ENCODE measurements around the gene ARHGEF26.

ARHGEF26 gene

DNA sequence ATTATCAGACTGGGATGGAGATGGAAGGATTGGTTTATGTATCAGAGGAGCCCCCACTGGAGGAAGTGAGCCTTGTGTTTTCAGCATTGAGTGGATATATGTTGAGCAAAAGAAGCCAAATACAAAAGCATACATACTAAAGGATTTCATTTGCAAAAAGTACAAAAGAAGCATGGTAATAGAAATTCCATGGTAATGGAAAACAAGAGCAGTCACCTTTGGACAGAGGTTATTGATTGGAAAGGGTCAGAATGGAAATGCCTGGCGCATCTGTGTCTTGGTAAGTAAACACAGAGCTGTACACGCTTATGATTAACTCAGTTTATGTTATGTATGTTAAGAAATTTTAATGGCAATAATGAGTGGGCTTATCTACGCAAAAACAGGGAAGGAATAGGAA is 130.4 kb downstream of the ARHGEF26 start:
- H3K36me3 ChIP-seq (ENCODE audit: control insufficient read depth, insufficient read depth, low read length) = peaks cover 39% of the 10 kb centered on the region

DNA sequence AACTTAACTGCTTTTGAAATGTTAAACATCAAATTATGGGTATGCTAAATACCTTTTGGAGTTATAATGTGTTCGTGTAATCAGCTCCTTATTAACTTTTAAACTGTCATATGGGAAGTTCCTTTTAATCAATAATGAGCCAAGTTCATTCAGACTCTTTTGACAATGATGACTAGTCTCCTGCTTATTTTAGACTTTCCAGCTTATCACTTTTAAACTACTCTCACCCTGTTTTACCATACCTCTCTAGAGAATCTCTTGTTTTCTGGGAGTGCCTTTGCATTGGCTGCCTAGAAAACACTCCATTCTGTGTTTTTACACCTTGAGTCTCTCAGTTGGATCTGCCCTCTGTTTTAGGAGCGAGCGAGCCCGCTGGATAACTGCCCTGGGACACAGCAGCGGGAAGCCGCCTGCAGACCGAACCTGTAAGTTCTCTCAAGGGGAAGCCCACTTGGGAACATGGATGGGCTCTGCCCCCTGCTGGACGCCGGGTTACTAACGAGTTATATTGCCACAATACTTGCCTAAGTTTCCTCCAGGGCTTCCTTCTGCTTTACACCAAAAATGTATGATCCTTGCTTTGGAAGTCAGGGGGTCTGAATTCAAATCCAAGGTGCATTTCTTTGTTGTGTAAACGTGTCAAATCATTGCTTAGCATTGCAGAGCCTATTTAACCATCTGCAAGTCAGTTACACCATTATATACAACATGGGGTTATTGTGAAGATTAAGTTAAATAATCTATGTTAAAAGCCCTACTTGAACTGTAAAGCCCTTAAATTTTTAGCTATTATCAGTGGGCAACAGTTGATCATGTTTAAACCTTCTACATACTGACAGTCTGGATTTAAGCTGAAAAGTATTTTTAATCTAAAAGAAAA is 131.8 kb downstream of the ARHGEF26 start:
- peaks cover 4% of the 10 kb centered on the region for H3K4me1 ChIP-seq (ENCODE audit: control insufficient read depth, insufficient read depth, low read length)
- H3K27me3 ChIP-seq (ENCODE audit: control insufficient read depth, insufficient read depth, low read length) = no peaks in the 10 kb centered on the region
- peaks cover 52% of the 10 kb centered on the region for H3K36me3 ChIP-seq (ENCODE audit: control insufficient read depth, insufficient read depth, low read length)
- H3K4me3 ChIP-seq (ENCODE audit: low read depth, low read length) = no peak overlapping the region
- no peaks in the 10 kb centered on the region for H3K9me3 ChIP-seq (ENCODE audit: control insufficient read depth, insufficient read depth, low read depth, low read length)
- H3K27ac ChIP-seq (ENCODE audit: low read depth, low read length) = no peak overlapping the region
- H3K9ac ChIP-seq (ENCODE audit: low read length) = no peak overlapping the region

More for the DNA sequence above, 130.4 kb downstream of the ARHGEF26 start:
- peaks cover 4% of the 10 kb centered on the region for H3K4me1 ChIP-seq (ENCODE audit: control insufficient read depth, insufficient read depth, low read length)
- H3K27ac ChIP-seq (ENCODE audit: low read depth, low read length) = no peak overlapping the region
- H3K9ac ChIP-seq (ENCODE audit: low read length) = no peak overlapping the region
- no peaks in the 10 kb centered on the region for H3K27me3 ChIP-seq (ENCODE audit: control insufficient read depth, insufficient read depth, low read length)
- H3K9me3 ChIP-seq (ENCODE audit: control insufficient read depth, insufficient read depth, low read depth, low read length) = no peaks in the 10 kb centered on the region
- H3K4me3 ChIP-seq (ENCODE audit: low read depth, low read length) = no peak overlapping the region

DNA sequence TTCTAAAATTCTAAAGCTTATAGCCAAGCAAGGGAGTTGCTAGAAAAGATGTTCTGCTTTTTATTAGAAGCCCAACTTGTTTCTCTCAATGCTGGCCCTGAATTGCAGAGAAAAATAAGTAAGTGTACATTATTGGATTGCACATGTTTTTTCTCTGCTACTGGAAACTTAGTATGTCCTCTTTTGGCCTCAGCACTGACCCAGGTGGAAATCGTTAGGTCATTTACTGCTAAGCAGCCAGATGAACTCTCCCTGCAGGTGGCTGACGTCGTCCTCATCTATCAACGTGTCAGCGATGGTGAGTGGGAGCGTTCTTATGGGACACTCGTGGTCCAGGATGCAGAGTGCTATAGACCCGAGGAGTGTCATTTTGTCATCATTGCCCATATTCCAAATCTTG is 133.3 kb downstream of the ARHGEF26 start:
- no peak overlapping the region for H3K9ac ChIP-seq (ENCODE audit: low read length)
- H3K9me3 ChIP-seq (ENCODE audit: control insufficient read depth, insufficient read depth, low read depth, low read length) = no peaks in the 10 kb centered on the region
- no peak overlapping the region for H3K4me3 ChIP-seq (ENCODE audit: low read depth, low read length)
- no peaks in the 10 kb centered on the region for H3K27me3 ChIP-seq (ENCODE audit: control insufficient read depth, insufficient read depth, low read length)
- H3K4me1 ChIP-seq (ENCODE audit: control insufficient read depth, insufficient read depth, low read length) = peaks cover 4% of the 10 kb centered on the region
- H3K27ac ChIP-seq (ENCODE audit: low read depth, low read length) = no peak overlapping the region
- peaks cover 68% of the 10 kb centered on the region for H3K36me3 ChIP-seq (ENCODE audit: control insufficient read depth, insufficient read depth, low read length)

DNA sequence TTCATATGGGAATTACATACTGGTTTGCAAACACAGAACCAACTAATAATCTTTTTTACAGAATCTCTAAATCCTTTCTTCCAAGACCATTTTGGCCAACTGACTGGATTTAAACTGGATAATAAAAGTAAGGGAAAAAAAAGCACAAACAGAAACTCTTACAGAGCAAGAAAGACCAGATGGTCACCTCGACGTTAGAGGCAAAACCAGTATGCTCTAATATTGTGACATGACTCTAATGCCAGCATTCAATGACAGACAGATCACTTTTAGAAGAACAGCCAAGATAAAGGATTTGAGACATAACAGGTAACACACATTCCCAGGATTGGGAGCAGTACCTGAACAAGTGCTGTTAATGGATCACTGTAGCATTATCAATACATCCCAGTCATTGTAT is 152.2 kb downstream of the ARHGEF26 start:
- no peak overlapping the region for H3K4me3 ChIP-seq (ENCODE audit: low read depth, low read length)
- no peak overlapping the region for H3K27ac ChIP-seq (ENCODE audit: low read depth, low read length)
- no peaks in the 10 kb centered on the region for H3K27me3 ChIP-seq (ENCODE audit: control insufficient read depth, insufficient read depth, low read length)
- H3K4me1 ChIP-seq (ENCODE audit: control insufficient read depth, insufficient read depth, low read length) = no peaks in the 10 kb centered on the region
- peaks cover 2% of the 10 kb centered on the region; the same call in 1 of the 2 replicates for H3K9me3 ChIP-seq (ENCODE audit: control insufficient read depth, insufficient read depth, low read depth, low read length)
- peaks cover 85% of the 10 kb centered on the region for H3K36me3 ChIP-seq (ENCODE audit: control insufficient read depth, insufficient read depth, low read length)
- H3K9ac ChIP-seq (ENCODE audit: low read length) = no peak overlapping the region

DNA sequence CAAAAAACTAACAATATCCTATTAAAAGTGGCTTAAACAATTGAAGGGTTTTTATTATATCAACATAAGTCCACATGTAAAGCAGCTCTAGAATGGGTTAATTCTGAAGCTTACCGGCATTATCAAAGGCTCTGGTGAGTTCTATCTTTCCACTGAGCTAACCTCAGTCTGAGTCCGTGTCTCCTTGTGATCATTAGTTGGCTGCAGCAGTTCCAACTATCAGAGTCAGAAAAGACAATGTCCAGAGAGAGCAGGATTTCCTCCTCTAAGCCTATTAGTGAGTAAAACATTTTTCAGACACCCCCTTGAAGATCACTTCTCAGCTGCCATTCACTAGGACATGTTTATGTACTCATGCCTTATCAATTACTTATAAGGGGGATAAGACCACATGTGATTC is 153.2 kb downstream of the ARHGEF26 start:
- peaks cover 93% of the 10 kb centered on the region for H3K36me3 ChIP-seq (ENCODE audit: control insufficient read depth, insufficient read depth, low read length)
- no peaks in the 10 kb centered on the region for H3K27me3 ChIP-seq (ENCODE audit: control insufficient read depth, insufficient read depth, low read length)
- H3K9ac ChIP-seq (ENCODE audit: low read length) = no peak overlapping the region
- no peak overlapping the region for H3K27ac ChIP-seq (ENCODE audit: low read depth, low read length)
- peaks cover 2% of the 10 kb centered on the region; the same call in 1 of the 2 replicates for H3K9me3 ChIP-seq (ENCODE audit: control insufficient read depth, insufficient read depth, low read depth, low read length)
- no peaks in the 10 kb centered on the region for H3K4me1 ChIP-seq (ENCODE audit: control insufficient read depth, insufficient read depth, low read length)
- no peak overlapping the region for H3K4me3 ChIP-seq (ENCODE audit: low read depth, low read length)

DNA sequence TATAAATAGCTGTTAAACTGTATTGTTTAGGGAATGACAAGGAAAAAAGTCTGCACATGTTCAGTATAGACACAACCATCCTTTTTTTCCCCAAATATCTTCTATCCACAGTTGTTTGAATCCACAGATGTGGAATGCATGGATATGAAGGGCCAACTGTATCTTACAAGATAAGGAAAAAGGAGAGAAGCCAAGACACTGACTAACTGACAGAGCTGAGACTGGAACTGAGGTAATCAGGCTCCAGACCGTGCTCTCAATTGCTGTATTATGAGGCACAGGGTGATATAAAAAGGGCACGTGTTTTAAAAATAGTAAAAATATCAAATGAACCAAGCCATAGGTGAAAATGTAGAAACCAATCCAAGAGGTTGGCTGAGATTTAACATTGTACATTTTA is 154.1 kb downstream of the ARHGEF26 start:
- Histone ChIP-seq H3K36me3 (ENCODE audit: control insufficient read depth, insufficient read depth, low read length) (peaks cover 94% of the 10 kb centered on the region), H3K9me3 (ENCODE audit: control insufficient read depth, insufficient read depth, low read depth, low read length) (peaks cover under 1% of the 10 kb centered on the region; the same call in 1 of the 2 replicates), H3K27ac (ENCODE audit: low read depth, low read length) (no peak overlapping the region), H3K9ac (ENCODE audit: low read length) (no peak overlapping the region), H3K27me3 (ENCODE audit: control insufficient read depth, insufficient read depth, low read length) (no peaks in the 10 kb centered on the region), H3K4me1 (ENCODE audit: control insufficient read depth, insufficient read depth, low read length) (no peaks in the 10 kb centered on the region), H3K4me3 (ENCODE audit: low read depth, low read length) (no peak overlapping the region)

DNA sequence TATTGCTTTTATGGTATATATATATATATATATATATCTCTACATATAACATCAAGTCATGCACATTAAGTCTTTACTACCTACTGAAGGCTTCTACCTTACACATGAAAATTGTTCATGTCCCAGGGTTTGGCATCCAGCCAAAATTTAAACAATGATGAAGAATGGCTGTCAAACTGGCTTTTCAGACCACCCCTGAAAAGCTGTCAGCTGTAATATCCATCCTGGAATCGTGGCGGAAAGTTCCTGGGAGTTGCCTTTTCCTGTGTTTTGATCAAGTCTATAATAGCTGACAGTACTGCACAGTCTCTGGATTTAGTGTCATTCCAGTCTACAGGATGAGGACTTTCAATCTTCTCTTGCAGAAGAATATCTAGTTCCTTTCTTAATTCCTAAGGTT is 154.8 kb downstream of the ARHGEF26 start:
- Histone ChIP-seq H3K27ac (ENCODE audit: low read depth, low read length) (no peak overlapping the region), H3K9me3 (ENCODE audit: control insufficient read depth, insufficient read depth, low read depth, low read length) (no peaks in the 10 kb centered on the region), H3K4me3 (ENCODE audit: low read depth, low read length) (no peak overlapping the region), H3K36me3 (ENCODE audit: control insufficient read depth, insufficient read depth, low read length) (peaks cover 94% of the 10 kb centered on the region), H3K9ac (ENCODE audit: low read length) (no peak overlapping the region), H3K4me1 (ENCODE audit: control insufficient read depth, insufficient read depth, low read length) (no peaks in the 10 kb centered on the region), H3K27me3 (ENCODE audit: control insufficient read depth, insufficient read depth, low read length) (no peaks in the 10 kb centered on the region)

DNA sequence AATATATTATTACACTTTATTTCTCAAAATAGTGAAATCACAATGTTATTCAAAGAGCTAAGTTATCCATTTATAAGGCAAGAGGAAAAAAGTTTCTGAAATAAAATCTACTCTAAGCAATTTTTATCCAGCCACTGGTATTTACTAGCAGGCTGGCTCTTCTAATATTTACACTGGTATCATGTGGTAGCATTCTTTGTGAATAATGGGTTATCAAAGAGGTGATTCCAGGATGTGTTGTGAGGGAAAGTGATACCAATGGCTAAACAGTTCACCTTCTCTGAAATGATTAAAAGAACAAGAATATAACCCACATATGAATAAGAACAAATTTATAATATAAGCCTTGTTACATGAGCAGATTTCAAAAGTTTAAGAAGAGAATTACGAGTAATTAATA is 159.0 kb downstream of the ARHGEF26 start:
- no peak overlapping the region for H3K4me3 ChIP-seq (ENCODE audit: low read depth, low read length)
- H3K9me3 ChIP-seq (ENCODE audit: control insufficient read depth, insufficient read depth, low read depth, low read length) = no peaks in the 10 kb centered on the region
- peaks cover 97% of the 10 kb centered on the region for H3K36me3 ChIP-seq (ENCODE audit: control insufficient read depth, insufficient read depth, low read length)

DNA sequence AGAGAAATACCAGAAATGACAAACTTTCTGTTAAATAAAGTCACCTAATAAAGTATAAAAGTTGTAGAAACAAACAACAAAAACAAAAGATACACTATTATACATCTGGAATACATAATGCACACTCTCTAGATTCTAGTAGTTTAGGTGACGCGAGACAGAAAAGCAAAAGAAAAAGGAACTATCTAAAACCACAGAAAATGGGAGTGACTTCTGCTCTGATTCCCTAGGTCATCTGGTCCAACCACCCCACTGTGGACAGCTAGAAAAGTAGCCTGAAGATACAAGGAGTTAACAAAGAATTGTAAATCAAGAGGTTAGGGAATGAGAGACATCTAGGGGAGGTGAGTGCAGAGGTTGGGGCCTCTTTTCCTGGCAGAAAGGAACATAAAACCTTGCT is 164.0 kb downstream of the ARHGEF26 start:
- no peak overlapping the region for H3K27ac ChIP-seq (ENCODE audit: low read depth, low read length)
- no peak overlapping the region for H3K9ac ChIP-seq (ENCODE audit: low read length)
- H3K36me3 ChIP-seq (ENCODE audit: control insufficient read depth, insufficient read depth, low read length) = peaks cover 88% of the 10 kb centered on the region
- no peaks in the 10 kb centered on the region for H3K4me1 ChIP-seq (ENCODE audit: control insufficient read depth, insufficient read depth, low read length)
- no peaks in the 10 kb centered on the region for H3K9me3 ChIP-seq (ENCODE audit: control insufficient read depth, insufficient read depth, low read depth, low read length)
- H3K27me3 ChIP-seq (ENCODE audit: control insufficient read depth, insufficient read depth, low read length) = no peaks in the 10 kb centered on the region
- H3K4me3 ChIP-seq (ENCODE audit: low read depth, low read length) = no peak overlapping the region

More for the DNA sequence above, 159.0 kb downstream of the ARHGEF26 start:
- no peak overlapping the region for H3K9ac ChIP-seq (ENCODE audit: low read length)
- no peaks in the 10 kb centered on the region for H3K27me3 ChIP-seq (ENCODE audit: control insufficient read depth, insufficient read depth, low read length)
- no peak overlapping the region for H3K27ac ChIP-seq (ENCODE audit: low read depth, low read length)
- H3K4me1 ChIP-seq (ENCODE audit: control insufficient read depth, insufficient read depth, low read length) = no peaks in the 10 kb centered on the region

DNA sequence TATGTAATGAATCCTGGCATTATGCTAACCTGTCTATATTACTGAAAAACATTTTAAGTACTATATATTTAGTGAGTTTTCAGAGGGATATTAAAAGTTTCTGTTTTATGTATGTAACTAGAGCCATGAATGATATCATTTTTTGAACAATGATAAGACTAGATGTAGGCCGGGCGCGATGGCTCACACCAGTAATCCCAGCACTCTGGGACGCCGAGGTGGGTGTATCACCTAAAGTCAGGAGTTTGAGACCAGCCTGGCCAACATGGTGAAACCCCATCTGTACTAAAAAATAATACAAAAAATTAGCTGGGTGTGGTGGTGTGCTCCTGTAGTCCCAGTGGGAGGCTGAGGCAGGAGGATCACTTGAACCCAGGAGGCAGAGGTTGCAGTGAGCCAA is 169.0 kb downstream of the ARHGEF26 start:
- Histone ChIP-seq H3K9ac (ENCODE audit: low read length) (no peak overlapping the region), H3K4me1 (ENCODE audit: control insufficient read depth, insufficient read depth, low read length) (no peaks in the 10 kb centered on the region), H3K4me3 (ENCODE audit: low read depth, low read length) (no peak overlapping the region), H3K36me3 (ENCODE audit: control insufficient read depth, insufficient read depth, low read length) (peaks cover 83% of the 10 kb centered on the region), H3K27ac (ENCODE audit: low read depth, low read length) (no peak overlapping the region), H3K27me3 (ENCODE audit: control insufficient read depth, insufficient read depth, low read length) (no peaks in the 10 kb centered on the region), H3K9me3 (ENCODE audit: control insufficient read depth, insufficient read depth, low read depth, low read length) (no peaks in the 10 kb centered on the region)

DNA sequence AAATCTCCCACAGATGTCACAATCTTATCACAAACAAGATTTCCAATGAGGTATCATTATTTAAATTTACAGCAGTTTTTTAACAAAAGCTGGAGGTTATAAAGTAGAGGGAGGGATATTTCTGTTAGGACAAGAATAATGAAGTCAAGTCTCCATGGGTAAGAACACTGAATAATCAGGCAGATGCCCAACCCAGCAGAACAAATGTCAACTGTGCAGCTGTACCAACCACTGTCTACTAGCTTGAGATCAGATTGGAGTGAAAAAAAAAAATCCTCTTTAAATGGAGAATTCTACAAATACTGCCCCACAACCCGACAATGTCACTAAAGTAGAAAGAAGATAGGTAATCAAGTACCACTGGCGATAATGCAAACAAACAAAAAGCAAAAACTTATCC is 172.8 kb downstream of the ARHGEF26 start:
- H3K27ac ChIP-seq (ENCODE audit: low read depth, low read length) = no peak overlapping the region
- no peak overlapping the region for H3K4me3 ChIP-seq (ENCODE audit: low read depth, low read length)
- H3K4me1 ChIP-seq (ENCODE audit: control insufficient read depth, insufficient read depth, low read length) = no peaks in the 10 kb centered on the region
- H3K9ac ChIP-seq (ENCODE audit: low read length) = no peak overlapping the region
- peaks cover 90% of the 10 kb centered on the region for H3K36me3 ChIP-seq (ENCODE audit: control insufficient read depth, insufficient read depth, low read length)
- no peaks in the 10 kb centered on the region for H3K9me3 ChIP-seq (ENCODE audit: control insufficient read depth, insufficient read depth, low read depth, low read length)
- no peaks in the 10 kb centered on the region for H3K27me3 ChIP-seq (ENCODE audit: control insufficient read depth, insufficient read depth, low read length)
